Spleen (tissue), 11 donors: ENCODE measurements around the gene EDN2. TPM values are rescaled to one million over a fixed set of nuclear protein-coding genes. Genes with fewer than 3 reads are reported as not detected.

Experiments used
- DNase-seq: peaks from one replicate; pipeline ENCODE4 v3.0.0-alpha.2; 2020
- H3K27ac ChIP-seq, 8 donors: fragments of 200-600 bp; sonication (generic) in 7 of 8; 1 replicate in 4 of 8; 2 replicates in 4 of 8; pipeline versions ENCODE4 v1.5.0 to v1.8.0; 2016 to 2021; ENCODE audit warnings: inconsistent platforms in 4 of 8, mild to moderate bottlenecking in 4 of 8, moderate library complexity in 1 of 8
- H3K27me3 ChIP-seq, 7 donors: fragments of 200-600 bp; sonication (generic) in 6 of 7; replicated peaks in 1 of 7; 1 replicate in 4 of 7; 2 replicates in 3 of 7; pipeline versions ENCODE4 v1.5.0 to v1.8.0; 2016 to 2021; ENCODE audit warnings: inconsistent platforms in 3 of 7, mild to moderate bottlenecking in 1 of 7
- H3K36me3 ChIP-seq, 6 donors: fragments of 200-600 bp; sonication (generic) in 5 of 6; 1 replicate in 4 of 6; 2 replicates in 2 of 6; pipeline versions ENCODE4 v1.5.0 to v1.8.0; 2016 to 2021; ENCODE audit warnings: inconsistent platforms in 2 of 6
- H3K4me1 ChIP-seq, 6 donors: fragments of 200-600 bp; sonication (generic) in 5 of 6; 1 replicate in 3 of 6; 2 replicates in 3 of 6; pipeline versions ENCODE4 v1.5.0 to v1.8.0; 2016 to 2021; ENCODE audit warnings: inconsistent platforms in 3 of 6
- H3K4me3 ChIP-seq, 8 donors: fragments of 200-600 bp; sonication (generic) in 7 of 8; 1 replicate in 4 of 8; 2 replicates in 4 of 8; pipeline versions ENCODE4 v1.5.0 to v1.8.0; 2016 to 2021; ENCODE audit warnings: inconsistent platforms in 4 of 8, mild to moderate bottlenecking in 4 of 8, moderate library complexity in 2 of 8
- H3K9me3 ChIP-seq, 8 donors: fragments of 200-600 bp; sonication (generic) in 7 of 8; 1 replicate in 4 of 8; 2 replicates in 4 of 8; pipeline versions ENCODE4 v1.5.0 to v1.8.0; 2016 to 2021; ENCODE audit warnings: inconsistent platforms in 4 of 8
- POLR2A ChIP-seq, 3 donors: fragments of 450-650 bp; IDR thresholded peaks; one replicate each; pipeline ENCODE4 v1.5.1; 2017; ENCODE audit warnings: antibody characterized with exemption in 3 of 3, mild to moderate bottlenecking in 1 of 3
- POLR2AphosphoS5 ChIP-seq, 3 donors: sonication (generic); formaldehyde crosslinking; IDR thresholded peaks; one replicate each; pipeline ENCODE4 v1.5.1; 2017; ENCODE audit warnings: antibody characterized with exemption in 3 of 3
- WGBS, 5 donors: extraction: QIAGEN DNeasy Blood & Tissue Kit in 3 of 5; methylation state at CpG; one replicate each; pipeline versions ENCODE4 v1.1.5 to v1.1.7; 2013 to 2018; 5-methylcytosine and 5-hydroxymethylcytosine counted together
- intact Hi-C: fragments of 100-400 bp; cut with DNase I; formaldehyde crosslinking; loops from one replicate; pipeline ENCODE4 v1.15.0; 2023; ENCODE audit warnings: low total_unique reads
- polyA plus RNA-seq, 3 donors: library from polyadenylated mRNA; stranded (reverse); fragments of 200-250 nt; gene quantifications; one replicate each; pipeline ENCODE4 v1.2.1, GENCODE V29; 2013
- total RNA-seq, 7 donors: library from RNA; depleted of rRNA in 3 of 7; stranded (reverse); fragments of >200 nt in 3 of 7; fragmentation: NEBNext Ultra II Directional in 4 of 7; extraction: Animal tissue kit (Norgen Biotek cat#: 25700) in 4 of 7; gene quantifications; one replicate each; pipeline versions ENCODE4 v1.1.0 to v1.2.1, GENCODE V29; 2016 to 2021
- TF ChIP-seq, protein P1 (sequence below), 11 experiments: fragments of 200-600 bp in 7 of 11; fragments of 450-650 bp in 4 of 11; sonication (generic) in 4 of 11; IDR thresholded peaks in 8 of 11; conservative IDR thresholded peaks in 3 of 11; 1 replicate in 7 of 11; 2 replicates in 4 of 11; pipeline versions ENCODE4 v1.4.0 to v1.8.0; 2016 to 2021; ENCODE audit warnings: antibody characterized with exemption in 11 of 11, inconsistent platforms in 4 of 11, mild to moderate bottlenecking in 1 of 11
- donor health status: healthy with polysubstance abuse.
- donor health status: DM: no; HTN: no; CAD: no; lungs with moderate emphysema.
- donor health status: DM: no; HTN: no; CAD: no.
- donor health status: Bipolar disorder and iron deficiency.
- donor health status: healthy.
- donor health status: DM: no; HTN: no; CAD: no.
- donor health status: DM: yes; HTN: yes; CAD: no.

The EDN2 gene
- total and polyA plus RNA-seq, 10 donors: not detected

DNA sequence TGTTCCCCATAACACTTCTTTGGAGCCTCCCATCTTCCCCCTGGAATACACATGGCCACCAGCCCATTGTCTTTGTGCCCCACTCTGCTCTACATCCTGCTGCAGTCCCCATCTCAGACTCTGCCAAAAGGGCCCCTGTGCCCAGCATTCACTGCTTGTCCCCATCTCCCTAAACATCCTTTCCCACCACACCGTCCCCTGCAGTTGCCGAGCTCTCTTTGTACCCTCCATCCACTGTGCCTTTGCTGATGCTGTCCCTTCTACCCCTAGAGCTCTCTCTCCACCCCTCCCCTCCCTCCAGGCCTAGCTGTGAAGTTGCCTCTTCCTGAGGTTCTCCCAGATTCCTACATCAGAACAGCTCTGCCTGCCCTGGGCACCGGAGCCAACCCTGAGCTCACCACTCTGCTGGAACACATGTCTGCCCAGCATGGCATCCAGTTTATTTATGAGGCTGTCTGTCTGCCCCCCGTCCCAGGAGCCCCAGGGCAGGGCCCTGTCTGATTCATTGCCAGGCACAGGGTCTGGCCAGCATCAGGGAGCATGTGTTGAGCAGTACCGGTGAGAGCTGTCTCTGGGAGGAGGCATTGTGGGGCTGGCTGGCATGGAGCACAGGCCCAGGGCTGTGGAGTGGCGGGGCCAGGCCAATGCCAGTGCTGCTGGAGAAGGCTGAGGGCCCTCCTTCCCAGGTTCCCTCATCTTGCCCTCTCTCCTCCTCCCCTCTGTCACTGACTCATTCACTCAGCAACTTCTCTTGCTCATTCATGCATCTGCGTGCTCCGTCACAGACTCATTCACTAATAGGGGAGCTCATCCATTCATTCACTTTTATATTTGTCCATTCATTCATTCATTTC lies 28.8 kb downstream of the EDN2 start:
- Histone ChIP-seq H3K27ac (no peak overlapping the region), H3K36me3 (no peaks in the 10 kb centered on the region), H3K4me1 (peaks cover 0 to 22% (median 8%) of the 10 kb centered on the region in 6 donors), H3K27me3 (no peaks in the 10 kb centered on the region), H3K9me3 (no peaks in the 10 kb centered on the region), H3K4me3 (no peak overlapping the region)
- intact Hi-C loops: no loop called here
- no peak for TF ChIP-seq POLR2AphosphoS5 (IDR thresholded peaks at IDR 0.05)
- TF ChIP-seq, protein P1, sequence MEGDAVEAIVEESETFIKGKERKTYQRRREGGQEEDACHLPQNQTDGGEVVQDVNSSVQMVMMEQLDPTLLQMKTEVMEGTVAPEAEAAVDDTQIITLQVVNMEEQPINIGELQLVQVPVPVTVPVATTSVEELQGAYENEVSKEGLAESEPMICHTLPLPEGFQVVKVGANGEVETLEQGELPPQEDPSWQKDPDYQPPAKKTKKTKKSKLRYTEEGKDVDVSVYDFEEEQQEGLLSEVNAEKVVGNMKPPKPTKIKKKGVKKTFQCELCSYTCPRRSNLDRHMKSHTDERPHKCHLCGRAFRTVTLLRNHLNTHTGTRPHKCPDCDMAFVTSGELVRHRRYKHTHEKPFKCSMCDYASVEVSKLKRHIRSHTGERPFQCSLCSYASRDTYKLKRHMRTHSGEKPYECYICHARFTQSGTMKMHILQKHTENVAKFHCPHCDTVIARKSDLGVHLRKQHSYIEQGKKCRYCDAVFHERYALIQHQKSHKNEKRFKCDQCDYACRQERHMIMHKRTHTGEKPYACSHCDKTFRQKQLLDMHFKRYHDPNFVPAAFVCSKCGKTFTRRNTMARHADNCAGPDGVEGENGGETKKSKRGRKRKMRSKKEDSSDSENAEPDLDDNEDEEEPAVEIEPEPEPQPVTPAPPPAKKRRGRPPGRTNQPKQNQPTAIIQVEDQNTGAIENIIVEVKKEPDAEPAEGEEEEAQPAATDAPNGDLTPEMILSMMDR (IDR thresholded peaks at IDR 0.05 in 8 of 11, conservative IDR thresholded peaks at IDR 0.05 in 3 of 11): no peak
- TF ChIP-seq POLR2A (IDR thresholded peaks at IDR 0.05): no peak
- no peak for DNase-seq
- WGBS, 5 donors: 74 to 92% (median 91%) methylated on average over 8 of the region's 8 CpGs

DNA sequence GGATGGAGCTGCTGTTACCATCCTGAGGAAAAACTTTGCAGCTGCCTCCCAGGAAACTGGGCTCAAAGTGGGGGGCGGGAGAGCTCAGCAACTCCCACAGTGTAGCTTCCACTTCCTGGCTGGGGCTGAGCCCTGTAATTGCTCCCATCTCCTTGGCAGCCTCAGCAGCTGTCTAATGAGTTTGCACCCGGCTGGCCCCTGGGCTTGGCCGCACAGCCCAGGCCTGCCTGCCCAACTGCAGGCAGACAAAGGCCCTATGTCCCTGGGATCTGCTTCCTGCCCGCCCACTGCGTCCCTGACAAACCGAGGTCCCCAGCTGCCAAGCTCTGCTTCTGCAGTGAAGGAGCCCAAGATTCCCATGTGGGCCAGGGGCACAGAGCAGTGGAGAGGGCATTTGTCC lies 30.1 kb downstream of the EDN2 start:
- H3K27ac ChIP-seq: peak overlapping the region in 6 of 8 donors; percentile 0 to 66 (median 46)
- WGBS, 5 donors: 39 to 75% (median 66%) methylated on average over 3 to 6 of the region's 6 CpGs; no CpG with 5 or more reads in 1 of the 5 donors
- TF ChIP-seq POLR2AphosphoS5 (IDR thresholded peaks at IDR 0.05) (peak; percentile 38 to 76 (median 65)), POLR2A (IDR thresholded peaks at IDR 0.05) (no peak)
- TF ChIP-seq, protein P1 (IDR thresholded peaks at IDR 0.05 in 8 of 11, conservative IDR thresholded peaks at IDR 0.05 in 3 of 11): no peak
- H3K36me3 ChIP-seq: no peaks in the 10 kb centered on the region
- no peak overlapping the region for H3K4me3 ChIP-seq
- intact Hi-C loops: no loop called here
- no peaks in the 10 kb centered on the region for H3K27me3 ChIP-seq
- peaks cover 4 to 30% (median 13%) of the 10 kb centered on the region in 6 donors for H3K4me1 ChIP-seq
- H3K9me3 ChIP-seq: no peaks in the 10 kb centered on the region
- no peak for DNase-seq

DNA sequence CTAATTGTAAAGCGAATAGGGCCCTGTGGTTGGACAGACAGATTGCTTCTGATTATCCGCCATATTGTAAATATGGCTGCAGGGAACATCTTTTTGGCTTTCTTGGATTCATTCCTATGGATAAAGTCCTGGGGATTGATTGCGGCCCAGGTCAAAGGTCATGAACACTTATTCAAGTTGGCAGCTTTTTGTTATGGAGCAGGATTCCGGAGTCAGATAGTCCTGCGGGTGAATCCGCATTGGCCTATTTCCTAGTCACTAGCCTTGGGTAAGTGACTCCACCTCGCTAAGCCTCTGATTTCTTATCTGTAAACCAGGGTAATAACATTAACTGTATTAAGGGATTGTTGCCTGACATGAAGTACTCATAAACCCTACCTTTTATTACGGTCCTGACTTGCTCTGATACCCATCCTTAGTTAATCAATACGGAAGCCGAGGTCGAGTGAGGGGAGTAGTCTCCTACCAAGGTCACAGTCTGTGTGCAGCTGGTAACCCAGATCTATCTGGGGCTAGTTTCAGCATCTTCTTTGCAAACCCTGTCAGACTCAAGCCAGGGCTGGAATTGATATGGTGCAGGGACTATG lies 31.7 kb downstream of the EDN2 start:
- intact Hi-C loops: no loop called here
- H3K4me1 ChIP-seq: peaks cover 4 to 33% (median 14%) of the 10 kb centered on the region in 6 donors
- WGBS, 5 donors: 83 to 92% (median 85%) methylated on average over 11 of the region's 11 CpGs
- TF ChIP-seq POLR2A (IDR thresholded peaks at IDR 0.05): no peak
- no peak for TF ChIP-seq POLR2AphosphoS5 (IDR thresholded peaks at IDR 0.05)
- TF ChIP-seq, protein P1 (IDR thresholded peaks at IDR 0.05 in 8 of 11, conservative IDR thresholded peaks at IDR 0.05 in 3 of 11): no peak
- peak overlapping the region in 1 of 8 donors; percentile 66 for H3K27ac ChIP-seq
- H3K4me3 ChIP-seq: no peak overlapping the region
- H3K36me3 ChIP-seq: no peaks in the 10 kb centered on the region
- no peak for DNase-seq
- H3K9me3 ChIP-seq: no peaks in the 10 kb centered on the region
- H3K27me3 ChIP-seq: no peaks in the 10 kb centered on the region

GRCh38 chr1:41450747-41451285 lies 33.7 kb downstream of the EDN2 start:
- intact Hi-C loops: no loop called here
- Histone ChIP-seq H3K36me3 (no peaks in the 10 kb centered on the region), H3K4me3 (no peak overlapping the region), H3K27me3 (no peaks in the 10 kb centered on the region), H3K27ac (no peak overlapping the region), H3K4me1 (peaks cover 4 to 33% (median 14%) of the 10 kb centered on the region in 6 donors), H3K9me3 (no peaks in the 10 kb centered on the region)
- no peak for DNase-seq
- TF ChIP-seq POLR2AphosphoS5 (IDR thresholded peaks at IDR 0.05) (no peak), POLR2A (IDR thresholded peaks at IDR 0.05) (no peak)
- TF ChIP-seq, protein P1 (IDR thresholded peaks at IDR 0.05 in 8 of 11, conservative IDR thresholded peaks at IDR 0.05 in 3 of 11): no peak
- 84 to 95% (median 89%) methylated on average over 8 to 9 of the region's 9 CpGs for WGBS, 5 donors
